COLO668 (cell line): ENCODE results near the gene MAN1B1.

Source experiments
- DNase-seq: peaks from one replicate; lab custom pipeline; 2025; ENCODE audit not compliant: unreplicated experiment; lab: John Stamatoyannopoulos, UW

The MAN1B1 gene

DNA sequence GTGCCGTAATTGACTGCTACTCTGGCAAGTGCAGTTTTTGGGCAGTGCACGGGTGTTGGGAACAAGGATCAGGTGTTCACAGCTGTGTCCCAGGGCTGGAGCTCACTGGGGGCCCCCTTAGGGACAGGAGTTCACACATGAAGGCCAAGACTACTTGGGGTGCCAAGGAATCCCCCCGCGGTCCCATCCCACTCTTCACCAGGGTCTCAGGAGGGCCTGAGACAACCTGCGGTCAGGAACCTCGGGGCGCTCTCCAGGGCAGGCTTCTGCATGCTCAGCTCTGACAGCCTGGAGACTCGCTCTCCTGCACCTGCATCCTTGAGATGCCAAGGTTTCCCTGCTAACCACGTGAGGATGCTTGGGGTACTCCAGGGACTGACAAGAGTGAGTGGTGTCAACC is 2.3 kb upstream of the MAN1B1 start:
- DNase-seq, result no peak

GRCh38 chr9:137085920-137086530 is 760 bp upstream of the MAN1B1 start:
- DNase-seq, result peak; percentile 59

GRCh38 chr9:137087409-137087925 is 682 bp downstream of the MAN1B1 start:
- no peak for DNase-seq

DNA sequence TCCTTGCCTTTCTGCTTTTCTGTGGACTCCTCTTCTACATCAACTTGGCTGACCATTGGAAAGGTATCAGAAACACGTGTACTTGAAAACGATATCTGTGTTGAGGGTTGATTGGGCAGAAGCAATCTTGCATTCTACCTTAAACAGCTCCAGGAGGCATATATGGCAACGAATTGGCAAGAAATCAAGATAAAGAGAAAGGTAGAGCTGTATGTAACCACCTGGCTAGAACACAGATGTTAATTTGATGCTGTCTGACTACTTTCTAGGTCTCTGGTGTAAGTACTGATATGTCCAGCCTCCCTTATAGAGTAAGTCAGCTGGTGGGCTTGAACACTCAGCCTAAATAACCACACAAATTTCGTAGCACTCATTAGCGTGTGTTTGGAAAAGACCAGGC is 1.3 kb downstream of the MAN1B1 start:
- no peak for DNase-seq

DNA sequence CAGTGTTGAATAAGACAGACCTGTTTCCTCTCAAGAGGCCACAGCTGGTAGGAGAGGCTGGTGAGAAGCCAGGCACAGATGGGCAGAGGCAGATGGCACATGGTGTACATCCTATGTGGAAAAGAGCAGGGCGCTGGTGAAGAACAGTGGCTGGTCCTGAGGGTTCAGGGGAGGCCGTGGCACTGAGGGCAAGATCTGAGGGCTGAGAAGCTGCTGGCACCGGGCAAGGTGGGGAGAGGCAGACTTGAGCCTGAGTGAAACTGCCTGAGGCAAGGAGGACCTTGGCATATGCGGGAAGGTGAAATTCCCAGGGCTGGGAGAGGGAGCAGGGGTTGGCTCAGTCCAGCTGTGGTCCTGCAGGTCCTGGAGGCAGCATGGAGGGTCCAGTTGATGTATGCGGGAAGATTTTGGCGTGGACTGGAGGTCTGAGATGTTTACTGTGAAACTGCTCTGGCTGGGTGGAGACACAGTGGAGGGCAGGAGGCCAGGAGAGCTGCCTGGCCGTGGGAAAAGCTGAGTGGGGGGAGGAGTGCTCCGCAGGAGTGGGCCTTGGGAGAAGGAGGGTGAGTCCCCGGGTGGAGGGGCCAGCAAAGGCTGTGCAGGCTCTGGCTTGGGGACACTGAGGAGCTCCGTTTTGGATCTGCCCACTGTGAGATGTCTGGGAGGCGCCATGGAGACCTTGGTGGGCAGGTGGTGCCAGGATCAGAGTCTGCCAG is 2.6 kb downstream of the MAN1B1 start:
- DNase-seq, result no peak

DNA sequence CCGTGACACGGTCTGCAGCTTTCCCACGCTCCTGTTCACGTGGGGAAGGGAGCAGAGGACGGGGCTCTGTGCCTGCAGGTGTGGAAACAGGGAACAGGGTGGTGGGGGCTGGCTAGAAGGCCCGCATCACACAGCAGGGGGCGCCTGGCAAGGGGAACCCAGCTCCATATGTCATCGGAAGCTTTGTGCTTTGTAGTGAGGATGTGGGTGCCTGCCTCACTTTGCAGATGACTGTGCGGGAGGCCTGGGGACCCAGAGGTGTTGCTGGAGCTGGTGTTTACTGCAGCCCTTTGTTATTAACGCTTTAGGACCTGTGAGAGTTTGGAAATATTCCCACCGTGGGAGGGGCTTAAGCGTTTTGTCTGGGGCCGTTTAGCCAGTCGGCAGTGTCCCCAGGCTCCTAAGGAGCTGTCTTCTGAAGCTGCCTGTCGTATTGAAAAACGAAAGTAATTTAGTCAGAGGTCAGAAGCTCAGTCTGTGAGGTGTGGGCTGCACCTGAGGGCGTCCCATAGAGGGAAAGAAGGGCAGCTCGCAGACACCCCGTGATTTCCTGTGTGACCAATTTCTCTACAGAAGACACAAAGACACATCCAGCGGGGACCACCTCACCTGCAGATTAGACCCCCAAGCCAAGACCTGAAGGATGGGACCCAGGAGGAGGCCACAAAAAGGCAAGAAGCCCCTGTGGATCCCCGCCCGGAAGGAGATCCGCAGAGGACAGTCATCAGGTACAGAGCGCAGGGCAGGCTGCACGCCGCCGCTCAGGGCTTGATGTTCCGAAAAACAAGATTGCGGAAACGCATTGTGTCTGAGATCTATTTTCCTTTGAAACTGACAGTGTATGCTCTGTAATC is 9.1 kb downstream of the MAN1B1 start:
- DNase-seq, result no peak

- no peak for DNase-seq
Observed at GRCh38 chr9:137096785-137097546, 10.2 kb downstream of the MAN1B1 start.

- DNase-seq, result no peak
Observed at GRCh38 chr9:137097761-137098462, 11.1 kb downstream of the MAN1B1 start.

DNA sequence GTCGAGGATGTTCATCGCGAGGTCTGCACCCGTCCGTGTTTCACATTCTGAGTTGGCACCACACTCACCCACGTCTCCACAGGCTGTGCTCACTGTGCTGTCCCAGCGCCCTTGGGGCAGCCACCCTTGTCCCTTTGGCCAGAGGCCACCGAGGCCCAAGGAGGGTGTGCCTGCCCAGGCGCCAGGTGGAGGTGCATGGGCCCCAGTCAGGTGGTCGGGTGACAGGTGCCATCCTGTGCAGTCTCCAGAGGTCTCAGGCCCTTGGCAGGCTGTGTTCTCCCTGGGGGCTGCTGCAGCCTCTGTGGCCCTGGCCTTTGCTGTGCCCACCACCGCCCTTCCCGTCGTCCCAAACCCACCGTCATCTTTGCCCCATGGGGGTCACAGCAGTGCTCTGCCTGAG is 12.4 kb downstream of the MAN1B1 start:
- no peak for DNase-seq

- DNase-seq, result no peak
Observed at GRCh38 chr9:137103206-137103999, 16.6 kb downstream of the MAN1B1 start.

DNA sequence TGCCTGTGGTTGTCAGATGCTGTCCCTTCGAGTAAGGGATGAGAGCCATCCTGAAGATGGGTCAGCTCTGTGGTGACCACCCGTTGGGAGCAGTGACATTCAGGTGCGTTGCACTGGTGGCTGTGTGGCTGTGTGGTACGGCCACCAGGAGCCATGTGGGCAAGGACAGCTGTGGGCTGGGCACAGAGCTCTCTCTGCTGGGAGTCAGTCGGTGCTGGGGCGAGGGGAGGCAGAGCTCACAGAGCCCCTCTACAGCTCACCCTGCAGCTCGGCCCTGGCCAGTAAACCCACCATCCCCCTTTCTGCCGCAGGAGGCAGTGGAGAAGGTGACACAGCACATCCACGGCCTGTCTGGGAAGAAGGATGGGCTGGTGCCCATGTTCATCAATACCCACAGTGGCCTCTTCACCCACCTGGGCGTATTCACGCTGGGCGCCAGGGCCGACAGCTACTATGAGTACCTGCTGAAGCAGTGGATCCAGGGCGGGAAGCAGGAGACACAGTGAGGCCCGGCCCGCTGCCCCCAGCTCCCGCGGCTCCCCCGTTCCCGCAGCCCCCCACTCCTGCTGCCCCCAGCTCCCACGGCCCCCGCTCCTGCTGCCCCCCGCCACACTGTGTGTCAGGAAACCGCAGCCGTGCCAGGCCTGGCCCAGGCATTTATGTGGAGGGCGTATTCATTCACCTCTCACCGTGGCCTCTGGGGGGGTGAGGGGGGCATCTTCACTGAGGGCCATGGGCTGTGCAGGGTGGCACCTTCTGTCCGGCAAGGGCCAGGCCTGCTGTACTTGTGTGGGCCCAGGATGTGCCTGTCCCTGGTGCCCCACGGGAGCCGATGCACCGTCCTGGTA is 19.3 kb downstream of the MAN1B1 start:
- DNase-seq, result no peak

DNA sequence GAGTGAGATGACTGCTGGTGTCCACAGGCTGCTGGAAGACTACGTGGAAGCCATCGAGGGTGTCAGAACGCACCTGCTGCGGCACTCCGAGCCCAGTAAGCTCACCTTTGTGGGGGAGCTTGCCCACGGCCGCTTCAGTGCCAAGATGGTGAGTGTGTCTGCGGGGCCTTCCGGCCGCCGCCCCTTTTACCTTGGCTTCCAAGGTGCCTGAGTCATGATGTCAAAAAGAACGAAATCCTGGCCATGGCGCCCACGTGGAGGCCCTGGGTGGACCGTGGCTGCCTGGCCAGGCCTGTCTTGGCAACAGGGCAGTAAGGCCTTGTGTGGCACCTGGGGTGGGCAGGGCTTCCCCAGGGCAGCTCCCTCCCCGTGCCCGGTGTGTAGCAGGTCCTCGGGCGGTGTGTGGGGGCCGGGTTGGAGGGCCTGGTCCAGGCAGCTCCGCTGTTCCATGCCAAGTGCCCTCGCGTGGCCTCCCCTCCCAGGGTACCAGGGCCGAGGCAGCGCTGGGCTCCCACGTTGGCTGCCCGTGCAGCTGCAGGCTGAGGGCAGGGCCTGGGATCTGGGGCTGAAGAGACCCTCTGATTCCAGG is 20.0 kb downstream of the MAN1B1 start:
- DNase-seq, result no peak

- DNase-seq, result no peak
Observed at GRCh38 chr9:137107312-137107921, 20.6 kb downstream of the MAN1B1 start.

DNA sequence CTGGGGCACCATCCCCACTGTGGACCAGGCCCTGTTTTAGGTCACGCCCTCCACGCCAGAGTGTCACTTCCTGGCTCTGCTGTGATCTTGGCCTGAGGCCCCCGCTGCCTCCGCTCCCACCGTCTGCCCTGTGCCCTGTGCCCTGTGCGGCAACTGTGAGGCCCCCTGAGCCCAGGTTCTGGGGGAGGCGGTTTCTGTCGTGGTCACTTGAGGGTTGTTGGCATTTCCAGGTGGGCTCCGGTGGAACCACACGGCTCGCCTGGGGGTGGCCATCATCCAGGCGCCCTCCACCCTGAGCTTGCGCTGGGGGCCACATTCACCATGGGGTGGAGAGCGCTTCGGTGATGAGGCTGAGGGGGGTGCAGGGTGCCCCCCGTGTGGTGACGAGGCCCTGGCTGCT is 21.2 kb downstream of the MAN1B1 start:
- no peak for DNase-seq

GRCh38 chr9:137108608-137109249 is 21.9 kb downstream of the MAN1B1 start:
- DNase-seq, result no peak

- no peak for DNase-seq
Observed at GRCh38 chr9:137109250-137110146, 22.7 kb downstream of the MAN1B1 start.
